GM21367 (cell line): ENCODE measurements around the gene KLRF2.
"Not testable (repeated sequence)": the region's sequence is repeated elsewhere in the genome, so short reads cannot be mapped to it uniquely, and the experiment has no call there.

Experiments used
- ATAC-seq: cut with Tn5 transposase; IDR thresholded peaks from one replicate; pipeline ENCODE4 v1.9.1; 2021; ENCODE audit not compliant: unreplicated experiment

Gene KLRF2

DNA sequence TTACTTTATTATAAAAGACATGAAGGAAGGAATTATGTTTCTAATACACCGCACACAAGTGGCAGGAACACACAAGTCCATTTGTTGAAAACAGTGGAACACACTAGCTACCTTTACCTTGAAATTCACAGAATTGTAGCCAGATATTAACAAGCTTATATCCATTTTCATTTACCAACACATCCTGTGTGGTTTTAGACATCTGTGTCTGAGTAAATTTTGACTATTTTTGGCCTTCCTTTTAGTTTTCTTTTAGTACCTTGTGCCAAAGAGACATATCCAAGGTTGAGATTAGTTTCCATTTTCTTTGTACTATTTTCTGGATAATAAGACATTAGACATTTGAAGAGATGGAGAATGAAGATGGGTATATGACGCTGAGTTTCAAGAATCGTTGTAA, at the start of gene KLRF2:
Gene KLRF2, plus strand, starts transcription at position 244 of the 400 bp plus-strand sequence. Its CDS starts 107 bp downstream, at position 351.
- ATAC-seq = no peak

GRCh38 chr12:9831720-9832119, 49.6 kb upstream of the KLRF2 start:
- ATAC-seq = no peak

- no peak for ATAC-seq
Measured at GRCh38 chr12:9843407-9843806, 37.9 kb upstream of the KLRF2 start.

DNA sequence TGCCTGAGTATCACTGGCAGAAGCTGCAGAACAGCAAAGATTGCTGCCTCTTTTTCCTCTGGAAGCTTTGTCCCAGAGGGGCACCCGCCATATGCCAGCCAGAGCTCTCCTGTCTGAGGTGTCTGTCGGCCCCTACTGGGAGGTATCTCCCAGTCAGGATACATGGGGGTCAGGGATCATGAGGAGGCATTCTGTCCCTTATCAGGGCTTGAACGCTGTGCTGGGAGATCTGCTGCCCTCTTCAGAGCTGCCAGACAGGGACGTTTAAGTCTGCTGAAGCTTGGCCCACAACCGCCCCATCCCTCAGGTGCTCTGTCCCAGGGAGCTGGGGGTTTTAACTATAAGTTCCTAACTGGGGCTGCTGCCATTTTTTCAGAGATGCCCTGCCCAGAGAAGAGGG, 32.4 kb upstream of the KLRF2 start:
- no peak for ATAC-seq

GRCh38 chr12:9851050-9851449, 30.2 kb upstream of the KLRF2 start:
- ATAC-seq = no peak

DNA sequence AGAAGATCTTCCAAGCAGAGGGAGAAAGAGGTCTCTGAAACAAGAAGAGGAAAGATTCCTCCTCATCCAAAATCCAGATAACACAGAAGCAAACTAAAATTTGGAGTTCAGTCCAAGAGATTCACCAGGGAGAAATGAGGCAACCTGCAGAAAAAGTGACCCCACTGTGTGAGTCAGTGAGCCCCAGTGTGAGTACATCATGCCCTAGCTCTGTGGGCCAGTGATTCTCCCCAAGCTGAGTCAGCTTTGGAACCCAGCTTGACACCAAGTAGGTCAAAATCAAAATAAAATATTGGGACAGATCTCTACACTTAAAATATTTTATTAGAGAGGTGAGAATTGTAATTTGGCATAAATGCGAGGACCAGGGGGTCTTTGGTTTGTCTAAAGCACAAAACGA, 29.4 kb upstream of the KLRF2 start:
- ATAC-seq = no peak

GRCh38 chr12:9856151-9856550, 25.1 kb upstream of the KLRF2 start:
- no peak for ATAC-seq

- ATAC-seq = no peak
Measured at GRCh38 chr12:9856894-9857293, 24.4 kb upstream of the KLRF2 start.

- no peak for ATAC-seq
Measured at GRCh38 chr12:9858135-9858534, 23.2 kb upstream of the KLRF2 start.

- ATAC-seq = no peak
Measured at GRCh38 chr12:9864913-9865675, 16.2 kb upstream of the KLRF2 start.

DNA sequence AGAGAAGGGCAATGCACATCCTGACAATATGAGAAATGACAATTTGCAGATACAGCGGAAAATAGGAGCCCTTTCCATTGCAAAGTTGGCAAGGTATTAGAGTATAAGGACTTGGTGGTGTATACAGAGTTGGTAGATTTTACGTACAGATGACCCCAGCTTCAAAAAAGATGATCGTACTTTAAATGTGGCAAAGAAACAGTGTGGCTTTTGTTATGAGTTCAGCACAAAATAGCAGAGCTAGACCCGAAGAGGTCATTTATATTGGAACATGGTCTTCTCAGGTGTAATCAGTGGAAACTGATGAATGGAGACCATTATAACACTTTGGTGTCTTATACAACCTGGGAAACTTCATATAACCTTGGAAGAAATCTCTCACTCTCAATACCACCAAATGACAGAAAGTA, 14.4 kb upstream of the KLRF2 start:
- ATAC-seq = no peak

- no peak for ATAC-seq
Measured at GRCh38 chr12:9867531-9867930, 13.8 kb upstream of the KLRF2 start.

GRCh38 chr12:9868311-9868801, 12.9 kb upstream of the KLRF2 start:
- no peak for ATAC-seq

GRCh38 chr12:9868951-9869306, 12.4 kb upstream of the KLRF2 start:
- ATAC-seq = no peak

- ATAC-seq = no peak
Measured at GRCh38 chr12:9869307-9870161, 11.8 kb upstream of the KLRF2 start, which contains the start of gene CLEC2B. TSS of gene CLEC2B (minus strand) at chr12:9869354.

DNA sequence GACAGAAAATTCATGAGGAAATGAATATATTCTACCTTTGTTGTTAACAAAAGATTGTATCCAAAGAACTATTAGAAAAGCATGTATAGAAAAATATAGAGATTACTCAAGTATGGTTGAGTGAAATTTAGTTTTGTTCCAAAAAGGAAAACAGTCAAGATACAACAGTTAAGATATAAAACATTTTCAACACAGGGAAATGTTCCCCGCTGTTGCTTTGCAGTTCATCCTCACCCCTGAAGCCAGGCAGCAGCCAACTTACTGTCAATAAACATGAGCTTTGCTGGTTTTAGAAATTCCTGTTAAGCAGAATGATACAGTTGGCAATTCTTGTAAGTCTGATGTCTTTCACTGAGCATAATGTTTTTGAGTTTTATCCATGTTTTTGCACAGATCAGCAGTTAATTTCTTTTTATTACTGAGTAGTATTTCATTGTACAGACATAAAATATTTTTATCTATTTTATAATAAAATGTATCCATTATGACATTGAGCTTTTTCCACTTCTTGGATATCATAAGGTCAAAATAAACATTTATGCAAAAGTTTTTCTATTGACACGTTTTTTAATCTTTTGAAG, 10.9 kb upstream of the KLRF2 start:
- no peak for ATAC-seq

- ATAC-seq = no peak
Measured at GRCh38 chr12:9872162-9872561, 9.1 kb upstream of the KLRF2 start.

DNA sequence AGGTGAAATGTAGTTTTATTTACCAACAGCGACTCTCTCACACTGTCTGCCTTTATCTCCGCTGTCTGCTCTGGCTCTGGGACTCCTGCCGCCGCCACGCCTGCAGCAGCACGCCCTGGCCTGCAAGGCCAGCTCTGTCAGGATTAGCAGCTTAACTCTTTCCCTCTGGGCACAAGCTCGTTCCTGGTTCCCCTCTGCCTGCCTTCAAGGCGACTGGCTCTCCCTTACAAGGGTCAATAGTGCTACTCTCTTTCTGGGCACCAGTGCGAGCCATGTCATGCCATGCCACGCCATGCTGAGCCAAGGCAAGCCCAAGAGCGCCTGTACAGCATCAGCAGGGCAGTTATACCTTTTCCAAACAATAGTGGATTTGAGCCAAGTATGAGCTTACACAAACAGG, 8.5 kb upstream of the KLRF2 start:
- ATAC-seq = no peak

GRCh38 chr12:9876120-9876519, 5.2 kb upstream of the KLRF2 start:
- ATAC-seq = not testable (repeated sequence)

DNA sequence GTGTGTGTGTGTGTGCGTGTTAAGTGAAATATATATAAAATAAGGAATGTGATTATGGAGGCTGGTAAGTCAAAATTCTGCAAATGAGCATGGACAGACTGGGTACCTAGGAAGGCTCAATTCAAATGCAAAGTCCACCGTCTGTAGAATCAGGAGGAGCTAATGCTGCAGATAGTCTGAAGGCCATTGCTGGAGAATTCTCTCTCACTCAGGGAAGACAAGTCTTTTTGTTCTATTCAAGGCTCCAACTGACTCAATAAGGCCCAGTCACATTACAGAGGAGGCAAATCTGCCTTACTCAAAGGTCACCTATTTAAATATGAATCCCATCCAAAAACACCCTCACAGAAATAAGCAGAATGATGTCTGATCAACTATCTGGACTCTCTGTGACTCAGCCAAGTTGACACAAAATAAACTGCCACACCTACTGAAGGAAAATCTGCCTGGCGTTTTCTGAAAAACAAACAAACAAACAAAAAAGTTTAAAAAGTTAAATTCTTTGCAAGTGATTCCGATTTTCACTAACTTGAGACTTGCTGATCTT, 684 bp upstream of the KLRF2 start:
- no peak for ATAC-seq

DNA sequence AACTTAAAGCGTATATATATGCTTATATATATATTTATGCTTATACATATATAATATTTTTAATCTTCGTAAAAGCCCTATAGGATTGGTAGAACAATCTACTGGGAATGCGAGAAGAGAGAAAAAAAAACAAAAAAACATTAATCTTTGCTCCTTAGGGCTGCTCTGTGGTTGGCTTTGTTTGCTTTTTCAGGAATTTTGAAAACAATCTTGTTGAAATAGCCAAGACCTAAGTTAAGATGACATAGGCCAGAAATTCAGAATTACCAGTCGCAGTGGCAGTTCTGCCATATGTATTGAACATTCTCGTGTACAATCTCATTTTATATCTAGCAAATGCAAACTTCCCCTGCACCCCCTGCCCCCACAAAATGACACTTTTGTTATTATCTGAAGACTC, 699 bp downstream of the KLRF2 start:
- no peak for ATAC-seq
